ENCODE data around the gene ERO1B.

ERO1B gene

GRCh38 chr1:236307435-236307834, 25.7 kb upstream of the ERO1B start:
- Histone ChIP-seq H3K36me3 (ENCODE audit: insufficient read depth, low read length) (no peaks in the 10 kb centered on the region), H3K9me3 (ENCODE audit: low read length) (no peaks in the 10 kb centered on the region), H4K20me1 (ENCODE audit: insufficient read depth, low read length) (no peaks in the 10 kb centered on the region), H3K4me3 (ENCODE audit: low read depth, low read length, poor library complexity, severe bottlenecking) (no peak overlapping the region), H3K79me2 (ENCODE audit: insufficient read depth, low read length) (no peaks in the 10 kb centered on the region), H3K9me2 (ENCODE audit: low read depth, low read length) (no peaks in the 10 kb centered on the region), H3F3A (ENCODE audit: insufficient read depth, low read length) (no peaks in the 10 kb centered on the region), H3K4me2 (ENCODE audit: low read length) (no peak overlapping the region), H3K27ac (ENCODE audit: low read depth, low read length, poor library complexity, severe bottlenecking) (no peak overlapping the region), H3K4me1 (ENCODE audit: insufficient read depth, low read length, severe bottlenecking) (no peaks in the 10 kb centered on the region), H3K9ac (ENCODE audit: low read length) (no peak overlapping the region), H2AFZ (ENCODE audit: low read length) (no peak overlapping the region), H3K27me3 (ENCODE audit: insufficient read depth, low read length) (no peaks in the 10 kb centered on the region)
- TF ChIP-seq EZH2 (IDR thresholded peaks at IDR 0.05; ENCODE audit: borderline replicate concordance, low read length) (no peak), CTCF (IDR thresholded peaks at IDR 0.05; ENCODE audit: low read length) (no peak)

- Histone ChIP-seq H3K9ac (ENCODE audit: low read length) (no peak overlapping the region), H3K9me3 (ENCODE audit: low read length) (no peaks in the 10 kb centered on the region), H4K20me1 (ENCODE audit: insufficient read depth, low read length) (no peaks in the 10 kb centered on the region), H3F3A (ENCODE audit: insufficient read depth, low read length) (no peaks in the 10 kb centered on the region), H3K9me2 (ENCODE audit: low read depth, low read length) (no peaks in the 10 kb centered on the region), H2AFZ (ENCODE audit: low read length) (no peak overlapping the region), H3K4me1 (ENCODE audit: insufficient read depth, low read length, severe bottlenecking) (no peaks in the 10 kb centered on the region), H3K27me3 (ENCODE audit: insufficient read depth, low read length) (no peaks in the 10 kb centered on the region), H3K27ac (ENCODE audit: low read depth, low read length, poor library complexity, severe bottlenecking) (no peak overlapping the region), H3K79me2 (ENCODE audit: insufficient read depth, low read length) (no peaks in the 10 kb centered on the region), H3K4me3 (ENCODE audit: low read depth, low read length, poor library complexity, severe bottlenecking) (no peak overlapping the region), H3K4me2 (ENCODE audit: low read length) (no peak overlapping the region), H3K36me3 (ENCODE audit: insufficient read depth, low read length) (no peaks in the 10 kb centered on the region)
- TF ChIP-seq CTCF (IDR thresholded peaks at IDR 0.05; ENCODE audit: low read length): no peak
- no peak for TF ChIP-seq EZH2 (IDR thresholded peaks at IDR 0.05; ENCODE audit: borderline replicate concordance, low read length)
These were observed 22.9 kb upstream of the ERO1B start for GRCh38 chr1:236304682-236305081.

GRCh38 chr1:236303675-236304074, 21.9 kb upstream of the ERO1B start:
- TF ChIP-seq EZH2 (IDR thresholded peaks at IDR 0.05; ENCODE audit: borderline replicate concordance, low read length) (no peak), CTCF (IDR thresholded peaks at IDR 0.05; ENCODE audit: low read length) (peak; percentile 38; the same call in 1 of the 2 replicates)
- Histone ChIP-seq H3K9me2 (ENCODE audit: low read depth, low read length) (no peaks in the 10 kb centered on the region), H3K36me3 (ENCODE audit: insufficient read depth, low read length) (no peaks in the 10 kb centered on the region), H4K20me1 (ENCODE audit: insufficient read depth, low read length) (no peaks in the 10 kb centered on the region), H3K79me2 (ENCODE audit: insufficient read depth, low read length) (no peaks in the 10 kb centered on the region), H3K9me3 (ENCODE audit: low read length) (no peaks in the 10 kb centered on the region), H3F3A (ENCODE audit: insufficient read depth, low read length) (no peaks in the 10 kb centered on the region), H3K4me1 (ENCODE audit: insufficient read depth, low read length, severe bottlenecking) (no peaks in the 10 kb centered on the region), H3K27ac (ENCODE audit: low read depth, low read length, poor library complexity, severe bottlenecking) (no peak overlapping the region), H3K4me2 (ENCODE audit: low read length) (no peak overlapping the region), H3K9ac (ENCODE audit: low read length) (no peak overlapping the region), H3K4me3 (ENCODE audit: low read depth, low read length, poor library complexity, severe bottlenecking) (no peak overlapping the region), H3K27me3 (ENCODE audit: insufficient read depth, low read length) (no peaks in the 10 kb centered on the region), H2AFZ (ENCODE audit: low read length) (no peak overlapping the region)

All from OCI-LY1 (cell line).